ENCODE measurements around the gene DNAH9. TPM values are rescaled to one million over a fixed set of nuclear protein-coding genes. Genes with fewer than 3 reads are reported as not detected.
"Not testable (repeated sequence)": the region's sequence is repeated elsewhere in the genome, so short reads cannot be mapped to it uniquely, and the experiment has no call there.

The DNAH9 gene
- total RNA-seq, 1 experiment from 2014 or later = 2.9 TPM

DNA sequence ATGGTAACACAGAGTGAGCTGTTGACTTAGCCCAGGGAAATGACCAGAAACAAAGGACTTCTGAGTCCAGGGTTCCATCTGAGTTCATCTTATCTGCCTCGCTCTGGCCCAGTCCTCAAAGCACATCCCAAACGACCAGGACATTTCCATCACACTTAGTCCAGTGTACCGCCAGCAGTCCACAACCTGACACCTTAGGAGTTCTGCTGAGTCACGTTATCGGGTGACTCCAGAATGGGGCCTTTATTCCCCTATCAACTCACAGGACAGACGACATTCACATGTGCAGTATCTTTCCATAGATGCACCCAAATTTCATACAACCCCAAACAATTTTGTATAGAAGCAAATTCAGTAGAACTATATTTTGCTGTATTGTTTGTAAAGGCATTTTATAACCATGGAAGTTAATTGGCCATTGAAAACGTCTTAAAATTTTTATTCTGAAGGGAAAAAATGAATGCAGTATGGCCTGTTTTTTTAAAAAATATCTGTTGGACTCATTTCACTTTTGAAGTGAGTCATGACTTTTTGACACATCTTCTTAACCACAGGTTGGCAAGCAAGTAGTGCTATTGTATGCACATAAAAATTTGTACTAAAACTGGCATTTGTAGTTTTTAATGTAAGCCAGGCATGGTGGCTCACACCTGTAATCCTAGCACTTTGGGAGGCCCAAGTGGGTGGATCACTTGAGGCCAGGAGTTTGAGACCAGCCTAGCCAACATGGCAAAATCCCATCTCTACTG is 352.7 kb downstream of the DNAH9 start:
- in situ Hi-C loops (cut with HindIII; ENCODE audit: low pct_unique_long_range_greater_than_20kb, low sequenced_read_pairs) = no loop called here
- DNase-seq (ENCODE audit: low read depth, low spot score) = no peak

DNA sequence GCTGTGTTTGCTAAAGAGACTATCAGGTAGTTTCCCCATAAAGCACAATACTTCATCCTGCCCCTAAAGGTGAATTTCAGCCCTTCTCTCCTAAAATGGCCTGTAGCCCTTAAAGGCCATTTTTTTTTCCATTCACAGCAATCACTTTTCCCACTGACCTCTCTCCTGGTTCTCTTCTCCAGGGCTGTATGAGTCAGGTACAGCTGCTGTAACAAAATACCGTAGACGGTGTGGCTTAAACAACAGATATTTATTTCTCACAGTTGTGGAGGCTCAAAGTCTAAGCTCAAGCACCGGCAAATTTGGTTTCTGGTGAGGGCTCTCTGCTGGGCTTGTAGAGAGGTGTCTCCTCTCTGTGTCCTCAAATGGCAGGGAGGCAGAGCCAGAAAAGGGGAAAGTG is 354.3 kb downstream of the DNAH9 start:
- DNase-seq (ENCODE audit: low read depth, low spot score) = no peak

DNA sequence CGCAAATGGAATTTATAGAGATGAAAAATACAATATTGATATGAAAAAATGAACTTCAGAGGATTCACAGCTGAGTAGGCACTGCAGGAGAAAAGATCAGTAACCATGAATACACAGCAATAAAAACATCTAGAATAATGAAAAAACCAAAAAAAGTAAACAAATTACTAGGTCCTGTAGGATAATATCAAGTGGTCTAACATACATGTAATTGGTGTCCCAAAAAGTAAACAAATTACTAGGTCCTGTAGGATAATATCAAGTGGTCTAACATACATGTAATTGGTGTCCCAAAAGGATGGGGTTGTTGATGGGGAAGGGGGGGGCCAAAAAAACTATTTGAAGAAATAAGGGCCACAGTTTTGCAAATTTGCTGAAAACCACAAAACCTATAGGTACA is 355.7 kb downstream of the DNAH9 start:
- DNase-seq (ENCODE audit: low read depth, low spot score) = no peak
- in situ Hi-C loops (cut with HindIII; ENCODE audit: low pct_unique_long_range_greater_than_20kb, low sequenced_read_pairs) = no loop called here

More for the DNA sequence above, 354.3 kb downstream of the DNAH9 start:
- in situ Hi-C loops (cut with HindIII; ENCODE audit: low pct_unique_long_range_greater_than_20kb, low sequenced_read_pairs) = no loop called here

DNA sequence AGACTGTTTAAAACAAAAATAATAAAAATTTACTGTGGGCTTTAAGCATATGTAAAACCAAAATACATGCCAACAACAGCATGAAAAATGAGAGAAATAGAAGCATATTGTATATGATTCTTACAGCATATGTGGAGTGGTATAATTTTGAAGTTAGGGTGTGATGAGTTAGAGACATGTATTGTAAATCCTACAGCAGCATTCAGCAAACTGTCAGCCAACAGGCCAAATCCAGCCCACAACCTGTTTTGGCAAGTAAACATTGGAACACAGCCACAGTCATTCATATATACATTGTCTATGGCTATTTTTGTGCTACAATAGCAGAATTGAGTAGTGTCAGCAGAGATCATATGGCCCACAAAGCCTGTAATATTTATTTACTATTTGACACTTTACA is 356.7 kb downstream of the DNAH9 start:
- DNase-seq (ENCODE audit: low read depth, low spot score) = no peak
- in situ Hi-C loops (cut with HindIII; ENCODE audit: low pct_unique_long_range_greater_than_20kb, low sequenced_read_pairs) = no loop called here

DNA sequence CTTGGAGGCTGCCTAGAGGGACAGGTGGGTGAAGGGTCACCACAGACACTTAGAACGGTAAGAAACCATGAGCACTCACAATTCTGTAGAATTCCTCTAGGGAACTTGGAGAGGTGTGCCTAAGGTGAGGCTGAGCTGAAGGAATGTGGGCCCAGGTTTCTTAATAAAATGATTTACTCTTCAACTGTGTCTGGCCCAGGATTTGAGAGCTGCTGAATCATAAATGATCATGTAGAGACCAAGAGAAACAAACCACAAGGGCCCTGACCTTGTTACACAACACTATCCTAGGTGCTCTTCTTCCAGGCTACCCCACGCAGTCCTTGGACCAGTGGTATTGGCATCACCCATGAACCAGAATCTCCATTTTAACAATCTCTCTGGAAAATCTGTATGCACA is 371.3 kb downstream of the DNAH9 start:
- in situ Hi-C loops (cut with HindIII; ENCODE audit: low pct_unique_long_range_greater_than_20kb, low sequenced_read_pairs) = no loop called here
- DNase-seq (ENCODE audit: low read depth, low spot score) = no peak

DNA sequence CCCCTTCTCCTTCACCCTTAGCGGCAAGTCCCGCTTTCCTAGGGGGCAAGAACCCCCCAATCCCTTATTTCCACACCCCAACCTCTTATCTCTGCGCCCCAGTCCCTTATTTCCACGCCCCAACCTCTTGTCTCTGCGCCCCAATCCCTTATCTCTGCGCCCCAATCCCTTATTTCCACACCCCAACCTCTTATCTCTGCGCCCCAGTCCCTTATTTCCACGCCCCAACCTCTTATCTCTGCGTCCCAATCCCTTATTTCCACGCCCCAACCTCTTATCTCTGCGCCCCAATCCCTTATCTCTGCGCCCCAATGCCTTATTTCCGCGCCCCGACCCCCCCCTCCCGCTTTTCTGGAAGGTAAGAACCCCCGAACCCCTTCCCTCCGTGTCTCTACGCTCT is 374.5 kb downstream of the DNAH9 start:
- DNase-seq (ENCODE audit: low read depth, low spot score); in situ Hi-C loops (cut with HindIII; ENCODE audit: low pct_unique_long_range_greater_than_20kb, low sequenced_read_pairs): not testable (repeated sequence)

DNA sequence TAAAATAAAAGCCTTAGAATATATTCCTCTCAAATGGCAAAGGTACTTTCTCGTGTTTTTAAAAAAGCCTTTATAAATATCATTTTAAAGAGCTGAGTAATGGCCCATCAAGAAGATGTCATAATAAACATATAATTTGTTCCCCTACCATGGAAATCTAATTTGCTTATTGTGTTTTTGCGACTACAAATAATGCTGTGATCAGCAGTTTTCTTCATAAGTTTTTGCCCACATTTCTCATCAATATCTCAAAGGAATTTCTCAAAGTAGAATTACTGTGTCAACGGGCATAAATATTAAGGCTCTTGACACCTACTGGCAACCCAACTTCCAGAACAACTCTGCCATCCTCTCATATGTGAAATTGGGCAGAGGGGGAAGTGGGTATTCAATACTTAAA is 381.5 kb downstream of the DNAH9 start:
- in situ Hi-C loops (cut with HindIII; ENCODE audit: low pct_unique_long_range_greater_than_20kb, low sequenced_read_pairs) = no loop called here

DNA sequence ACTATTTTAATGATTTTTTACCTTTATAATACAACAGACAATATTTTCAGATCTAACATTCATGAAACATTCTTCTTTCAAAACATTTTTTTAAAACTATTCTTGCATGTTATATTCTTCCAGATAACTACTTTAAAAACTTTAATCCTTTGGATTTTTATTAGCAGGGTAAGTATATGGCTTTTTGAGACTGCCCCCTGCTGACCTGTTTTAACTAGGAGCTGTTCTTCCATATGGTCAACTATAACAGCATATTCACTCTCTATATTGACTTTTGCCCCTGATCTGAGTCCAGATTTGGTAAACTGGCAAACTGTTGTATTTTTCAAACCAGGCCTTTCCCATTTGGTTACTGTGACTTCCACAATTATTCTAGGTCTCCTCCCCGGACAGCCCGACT is 382.5 kb downstream of the DNAH9 start:
- DNase-seq (ENCODE audit: low read depth, low spot score) = peak; percentile 32
- in situ Hi-C loops (cut with HindIII; ENCODE audit: low pct_unique_long_range_greater_than_20kb, low sequenced_read_pairs) = no loop called here

More for the DNA sequence above, 381.5 kb downstream of the DNAH9 start:
- no peak for DNase-seq (ENCODE audit: low read depth, low spot score)

DNA sequence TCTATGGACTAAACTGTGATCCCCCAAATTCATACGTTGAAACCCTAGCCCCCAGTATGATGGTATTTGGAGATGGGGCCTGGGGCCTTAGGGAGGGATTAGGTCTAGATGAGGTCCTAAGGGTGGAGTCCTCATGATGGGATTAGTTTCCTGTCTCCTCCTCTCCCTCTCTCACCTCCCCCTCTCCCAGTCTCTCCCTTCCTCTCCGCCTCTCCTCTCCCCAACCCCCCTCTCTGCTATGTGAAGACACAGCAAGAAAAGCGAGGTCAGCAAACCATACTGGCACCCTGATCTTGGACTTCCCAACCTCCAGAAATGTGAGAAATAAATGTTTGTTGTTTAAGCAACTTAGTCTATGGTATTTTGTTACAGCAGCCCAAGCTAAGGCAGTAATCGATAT is 383.6 kb downstream of the DNAH9 start:
- no peak for DNase-seq (ENCODE audit: low read depth, low spot score)
- in situ Hi-C loops (cut with HindIII; ENCODE audit: low pct_unique_long_range_greater_than_20kb, low sequenced_read_pairs) = no loop called here

DNA sequence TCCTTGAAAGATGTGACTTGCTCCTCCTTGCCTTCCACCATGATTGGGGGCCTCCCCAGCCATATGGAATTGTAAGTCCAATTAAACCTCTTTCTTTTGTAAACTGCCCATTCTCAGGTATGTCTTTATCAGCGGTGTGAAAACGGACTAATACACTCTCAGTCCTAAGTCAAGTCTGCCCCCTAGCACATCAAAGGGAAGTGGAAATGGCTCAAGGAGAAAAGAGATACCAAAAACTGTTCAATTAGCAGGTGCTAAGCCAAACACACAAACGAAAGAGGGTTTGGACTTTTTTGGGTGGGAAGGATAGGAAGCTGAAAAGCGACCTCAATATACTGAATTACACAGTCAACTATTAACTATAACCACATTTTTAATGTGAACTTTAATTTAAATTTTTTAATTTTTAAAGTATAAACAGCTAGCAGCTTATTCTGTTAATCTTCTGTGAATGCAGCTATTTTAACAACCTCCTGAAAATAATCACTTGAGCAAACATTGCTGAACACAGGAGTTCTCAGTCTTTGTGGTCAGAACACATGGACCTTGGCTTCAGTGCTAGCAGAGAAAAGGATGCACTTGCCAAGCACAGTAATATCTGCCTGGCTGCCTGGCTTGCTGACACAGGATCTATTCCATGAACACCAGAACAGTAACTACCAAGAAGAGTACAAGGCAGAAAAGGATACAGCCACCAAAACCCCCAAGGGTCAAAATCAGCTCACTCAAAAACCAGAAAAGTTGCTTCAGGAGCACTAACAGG is 388.1 kb downstream of the DNAH9 start:
- no peak for DNase-seq (ENCODE audit: low read depth, low spot score)
- in situ Hi-C loops (cut with HindIII; ENCODE audit: low pct_unique_long_range_greater_than_20kb, low sequenced_read_pairs) = no loop called here

DNA sequence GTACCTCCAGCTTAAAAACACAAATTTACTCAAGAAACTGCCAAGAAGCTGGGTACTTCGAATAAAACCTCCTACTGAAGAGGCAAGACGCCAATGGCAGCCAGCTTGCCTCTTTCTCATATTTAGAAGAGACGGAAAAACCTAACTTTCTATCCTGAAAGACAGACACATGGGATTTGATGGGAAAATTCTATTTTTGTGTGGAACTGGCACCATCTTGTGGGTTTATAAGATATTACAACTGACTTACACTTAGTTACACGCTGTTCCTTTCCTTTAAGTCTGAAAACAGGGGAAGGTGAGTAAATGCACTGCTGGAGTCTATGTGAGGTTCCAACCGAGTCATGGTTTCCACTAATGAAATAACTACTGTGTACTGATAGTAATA is 388.7 kb downstream of the DNAH9 start:
- in situ Hi-C loops (cut with HindIII; ENCODE audit: low pct_unique_long_range_greater_than_20kb, low sequenced_read_pairs) = no loop called here
- DNase-seq (ENCODE audit: low read depth, low spot score) = peak; percentile 68

DNA sequence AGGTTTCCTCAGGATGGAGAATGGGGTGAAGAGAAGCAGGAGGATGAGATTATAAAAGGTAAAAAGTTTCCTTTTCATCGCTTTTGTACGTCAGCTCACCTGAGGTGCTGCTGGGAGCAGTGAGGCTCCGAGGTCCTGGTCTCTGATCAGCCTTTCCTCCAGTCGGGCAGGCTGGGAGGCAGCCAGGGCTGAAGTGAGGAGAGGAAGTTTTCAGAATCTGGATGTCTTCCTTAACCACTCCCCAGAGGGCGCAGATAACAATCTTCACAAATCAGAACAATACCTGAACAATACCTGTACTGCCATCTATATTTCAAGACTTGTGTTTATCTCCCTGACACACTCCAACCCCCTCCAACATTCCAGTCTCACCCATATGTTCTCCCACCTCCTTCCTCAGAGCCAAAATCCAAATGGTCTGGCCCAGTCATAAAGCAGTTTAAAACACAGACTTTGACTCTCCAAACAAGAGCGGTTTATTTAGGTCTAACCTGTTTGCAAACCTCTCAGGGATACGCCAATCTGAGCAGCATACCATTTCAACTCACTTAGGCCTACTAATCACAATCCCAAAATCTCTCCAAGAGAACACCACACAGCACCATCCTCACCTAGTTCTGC is 392.2 kb downstream of the DNAH9 start:
- in situ Hi-C loops (cut with HindIII; ENCODE audit: low pct_unique_long_range_greater_than_20kb, low sequenced_read_pairs) = no loop called here
- no peak for DNase-seq (ENCODE audit: low read depth, low spot score)

DNA sequence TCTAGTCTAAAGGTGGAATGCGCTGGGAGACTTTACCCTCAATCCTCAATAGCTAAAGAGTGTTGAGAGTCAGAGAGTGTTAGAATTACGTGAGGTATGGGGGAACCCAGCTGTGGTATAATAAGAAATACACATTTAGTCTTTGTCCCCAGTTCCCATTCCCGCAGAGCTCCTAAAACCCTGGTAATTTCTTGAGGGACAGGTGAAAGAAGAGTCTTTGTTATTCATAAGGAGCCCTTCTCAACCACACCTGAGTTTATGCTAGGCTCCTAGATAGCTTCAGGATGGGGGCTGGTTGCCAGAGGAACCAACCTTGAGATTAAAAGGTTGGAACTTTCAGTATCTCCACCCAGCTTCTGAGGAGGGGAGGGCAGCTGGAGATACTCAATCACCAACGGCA is 393.2 kb downstream of the DNAH9 start:
- no peak for DNase-seq (ENCODE audit: low read depth, low spot score)
- in situ Hi-C loops (cut with HindIII; ENCODE audit: low pct_unique_long_range_greater_than_20kb, low sequenced_read_pairs) = no loop called here

DNA sequence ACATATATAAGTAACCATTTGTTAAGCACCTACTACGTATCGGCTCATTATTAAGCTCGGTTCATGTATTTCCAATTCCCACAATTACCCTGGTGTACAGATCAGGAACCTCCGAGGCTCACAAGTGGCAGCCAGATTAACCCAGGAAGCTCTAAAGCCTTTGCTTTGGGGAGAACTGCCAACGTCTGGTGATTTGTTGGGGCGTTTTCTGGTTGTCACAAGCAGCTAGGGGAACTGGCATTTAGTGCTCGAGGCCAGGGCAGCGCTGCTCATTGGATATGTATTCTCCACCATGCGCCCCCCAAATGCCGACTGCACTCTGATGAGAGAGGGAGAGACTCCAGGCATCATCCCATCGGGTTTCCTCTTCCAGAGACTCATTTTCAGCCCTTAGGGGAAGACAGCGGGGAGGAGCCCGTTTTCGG is 398.5 kb downstream of the DNAH9 start:
- DNase-seq (ENCODE audit: low read depth, low spot score) = peak; percentile 49
- in situ Hi-C loops (cut with HindIII; ENCODE audit: low pct_unique_long_range_greater_than_20kb, low sequenced_read_pairs) = no loop called here

DNA sequence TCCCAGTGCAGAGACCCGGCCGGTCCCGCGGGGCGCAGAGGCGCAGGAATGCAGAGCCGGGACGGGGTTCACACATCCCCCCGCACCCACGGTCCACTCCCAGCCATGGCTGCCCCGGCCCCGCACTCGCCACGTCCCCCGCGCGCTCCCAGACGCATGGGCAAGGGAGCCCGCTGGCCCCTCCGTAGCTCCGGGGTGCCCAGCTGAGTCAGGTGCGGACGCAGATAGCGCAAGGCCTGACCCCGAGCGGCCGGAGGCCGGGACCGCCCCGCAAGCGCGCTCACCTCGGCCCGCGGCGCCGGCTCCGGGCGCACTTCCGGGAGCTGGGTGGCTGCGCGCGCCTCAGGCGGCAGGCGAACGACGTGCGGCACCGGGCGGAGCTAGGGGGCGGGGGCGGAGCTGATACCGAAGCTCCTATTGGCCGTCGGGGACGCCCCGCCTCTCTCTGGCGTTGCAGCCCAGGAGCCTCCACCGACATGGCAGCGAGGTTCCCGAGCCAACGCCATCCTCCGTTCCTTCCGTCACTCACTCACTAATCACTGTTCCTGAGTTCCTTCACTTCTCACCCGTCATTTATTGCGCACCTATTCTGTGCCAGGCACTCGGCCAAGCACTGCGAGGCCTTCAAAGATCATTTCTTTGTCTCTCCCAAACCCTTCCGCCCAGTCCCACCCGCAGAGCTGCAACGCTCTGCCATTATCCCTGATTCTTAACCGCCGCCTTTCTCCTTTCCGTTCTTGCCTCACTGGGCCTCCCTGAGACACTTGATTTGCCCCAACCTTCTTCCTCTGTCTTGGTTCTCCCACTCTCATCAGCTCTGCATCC is 399.1 kb downstream of the DNAH9 start, which contains the start of gene ZNF18:
Gene ZNF18 (minus strand): TSS at position 329 of the 825 bp plus-strand sequence. CDS start 4,646 bp downstream, outside the sequence.
- peak; percentile 92 for DNase-seq (ENCODE audit: low read depth, low spot score)

DNA sequence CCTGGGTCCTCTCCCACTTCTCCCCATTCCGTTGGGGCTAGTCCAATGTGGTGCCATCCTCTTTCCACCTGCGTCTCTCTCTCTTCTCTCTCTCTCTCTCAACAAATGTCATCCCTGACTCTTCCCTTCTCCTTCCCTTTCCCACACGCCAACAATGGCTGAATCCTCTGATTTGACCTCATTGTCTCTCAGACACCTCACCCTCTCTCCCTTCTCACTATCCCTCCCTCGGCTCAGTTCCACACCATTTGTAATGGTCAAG is 399.6 kb downstream of the DNAH9 start:
- DNase-seq (ENCODE audit: low read depth, low spot score) = no peak
- in situ Hi-C loops (cut with HindIII; ENCODE audit: low pct_unique_long_range_greater_than_20kb, low sequenced_read_pairs) = no loop called here

More for the DNA sequence above, 399.1 kb downstream of the DNAH9 start, which contains the start of gene ZNF18:
- in situ Hi-C loops (cut with HindIII; ENCODE audit: low pct_unique_long_range_greater_than_20kb, low sequenced_read_pairs) = no loop called here

DNA sequence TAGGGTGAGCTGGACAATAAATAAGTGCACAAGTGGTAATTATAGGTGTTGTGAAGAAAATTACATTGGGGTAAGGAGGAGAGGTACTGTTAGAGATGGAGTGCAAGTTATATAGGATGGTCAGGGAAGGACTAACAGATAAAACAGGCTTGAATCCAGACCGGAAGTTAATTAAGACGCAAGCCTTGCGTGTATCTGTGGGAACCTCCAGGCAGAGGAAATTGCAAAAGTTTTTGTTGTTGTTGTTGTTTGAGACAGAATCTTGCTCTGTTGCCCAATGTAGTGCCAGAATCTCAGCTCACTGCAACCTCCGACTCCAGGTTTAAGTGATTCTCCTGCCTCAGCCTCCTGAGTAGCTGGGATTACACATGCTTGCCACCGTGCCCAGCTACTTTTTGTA is 401.4 kb downstream of the DNAH9 start:
- DNase-seq (ENCODE audit: low read depth, low spot score) = no peak
- in situ Hi-C loops (cut with HindIII; ENCODE audit: low pct_unique_long_range_greater_than_20kb, low sequenced_read_pairs) = no loop called here

DNA sequence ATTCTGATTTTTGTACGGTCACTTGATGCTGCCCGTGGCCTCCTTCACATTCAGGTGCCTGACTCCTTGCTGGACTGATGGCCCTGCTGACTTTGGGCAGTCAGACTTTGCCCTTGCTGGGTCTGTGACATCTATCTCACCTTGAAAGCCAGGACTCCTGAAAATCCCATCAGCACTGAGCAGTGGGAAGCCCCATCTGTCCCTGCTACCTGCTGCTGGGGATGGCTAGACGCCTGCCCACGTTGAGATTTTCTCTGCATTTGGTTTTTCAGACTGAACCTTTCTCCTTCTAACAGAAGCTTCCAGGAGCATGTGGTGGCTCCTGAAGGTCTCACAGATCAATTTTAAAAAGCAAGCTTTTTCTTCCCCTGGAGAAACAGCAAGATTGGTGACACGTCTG is 409.2 kb downstream of the DNAH9 start:
- in situ Hi-C loops (cut with HindIII; ENCODE audit: low pct_unique_long_range_greater_than_20kb, low sequenced_read_pairs) = no loop called here
- no peak for DNase-seq (ENCODE audit: low read depth, low spot score)
